NCI-H82 treated with DMSO at 0.1 percent for 48 hours (cell line): ENCODE data around the gene ELAVL2.
A peak's percentile ranks its signal among the peaks of the same experiment; 100 is the strongest.

Source experiments
- DNase-seq: peaks from one replicate; lab custom pipeline; 2025; ENCODE audit not compliant: unreplicated experiment; lab: John Stamatoyannopoulos, UW

ELAVL2 gene

DNA sequence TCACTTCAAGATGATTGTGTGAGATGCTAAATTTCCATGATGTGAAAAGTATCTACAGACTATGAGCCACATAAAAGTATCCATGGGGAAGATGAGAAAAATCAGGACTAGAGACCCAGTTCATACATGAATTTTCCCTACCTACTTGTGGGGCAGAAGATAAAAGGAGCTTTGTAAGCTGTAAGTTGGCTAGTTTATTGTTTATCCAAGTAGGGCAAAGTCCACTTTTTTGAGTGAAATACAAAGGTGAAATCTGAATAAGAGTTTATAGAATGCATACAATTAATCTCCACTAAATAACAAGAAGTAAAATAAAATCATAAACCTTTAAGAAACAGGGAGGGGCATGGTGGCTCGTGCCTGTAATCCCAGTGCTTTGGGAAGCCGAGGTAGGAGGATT is 160.4 kb downstream of the ELAVL2 start:
- no peak for DNase-seq

DNA sequence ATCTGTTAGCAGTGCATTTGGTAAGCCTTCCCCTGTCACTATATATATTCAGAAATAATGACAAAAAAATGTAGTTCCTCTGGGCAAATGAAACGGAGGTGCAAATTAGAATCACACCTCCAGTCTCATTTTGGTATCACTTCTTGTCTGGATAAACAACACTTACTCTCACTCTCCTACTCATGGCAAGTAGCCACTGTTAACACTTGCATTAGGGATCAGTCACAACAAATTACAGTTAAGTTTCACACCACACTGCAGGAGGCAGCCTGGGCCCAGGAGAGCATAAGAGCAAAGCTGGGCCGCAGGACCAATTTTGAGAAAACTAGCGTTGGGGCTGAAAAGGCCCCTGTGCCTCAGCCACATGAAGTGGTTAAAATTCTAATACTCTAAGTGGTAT is 161.0 kb downstream of the ELAVL2 start:
- DNase-seq, result no peak

DNA sequence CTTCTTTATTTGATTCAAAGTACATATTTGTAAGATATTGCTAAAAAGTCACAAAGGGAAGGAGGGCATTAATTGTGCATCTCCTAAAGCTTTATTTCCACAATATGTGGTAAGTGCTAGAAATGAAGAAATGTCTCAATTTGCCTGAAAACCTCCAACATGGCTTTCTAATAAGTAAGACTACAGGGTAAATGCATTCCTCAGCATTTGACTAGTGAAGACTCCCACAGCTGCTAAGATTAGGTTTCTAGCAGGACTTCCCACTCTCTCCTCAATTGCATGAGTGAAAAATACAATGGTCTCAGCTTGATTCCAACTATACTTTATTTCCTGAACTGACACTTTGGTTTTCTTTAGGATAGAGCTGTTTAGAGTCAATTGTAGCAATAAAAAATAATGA is 162.1 kb downstream of the ELAVL2 start:
- DNase-seq, result no peak

DNA sequence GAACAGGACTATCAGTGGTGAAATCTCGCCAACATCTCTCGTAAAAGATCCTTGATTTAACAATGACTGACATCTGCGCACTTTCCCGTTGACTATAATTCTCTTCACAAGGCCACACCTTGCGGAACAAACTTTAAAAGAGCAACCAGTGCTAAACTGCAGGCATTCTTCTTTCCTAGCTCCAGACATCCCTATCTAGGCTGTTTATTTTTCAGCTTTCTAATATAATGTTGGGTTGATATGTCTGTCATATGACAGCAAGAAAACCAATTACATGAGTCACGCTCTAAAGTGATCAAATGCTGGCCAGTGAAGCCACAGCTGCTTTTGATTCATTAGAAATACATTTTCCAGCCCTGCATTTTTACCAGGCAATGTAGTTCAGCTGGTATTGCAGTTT is 162.5 kb downstream of the ELAVL2 start:
- no peak for DNase-seq

DNA sequence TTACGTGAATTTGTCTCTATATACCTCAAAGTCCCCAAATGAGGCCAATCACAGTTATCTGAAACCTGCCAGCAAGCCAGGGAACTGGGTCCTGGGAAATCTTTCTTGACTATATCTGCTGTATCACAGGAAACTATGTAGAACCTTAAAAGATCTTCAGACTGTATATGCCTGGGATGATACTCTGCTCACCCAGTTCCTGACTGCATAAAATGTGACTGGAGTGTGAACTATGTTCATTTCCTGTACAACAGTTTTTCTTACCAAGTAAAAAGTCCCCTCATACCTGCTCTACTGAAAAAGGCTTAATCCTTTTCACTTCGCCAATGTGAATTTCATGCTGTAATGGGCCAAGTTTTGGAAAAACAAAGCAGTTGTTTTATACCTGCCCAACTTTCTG is 162.9 kb downstream of the ELAVL2 start:
- DNase-seq, result no peak

DNA sequence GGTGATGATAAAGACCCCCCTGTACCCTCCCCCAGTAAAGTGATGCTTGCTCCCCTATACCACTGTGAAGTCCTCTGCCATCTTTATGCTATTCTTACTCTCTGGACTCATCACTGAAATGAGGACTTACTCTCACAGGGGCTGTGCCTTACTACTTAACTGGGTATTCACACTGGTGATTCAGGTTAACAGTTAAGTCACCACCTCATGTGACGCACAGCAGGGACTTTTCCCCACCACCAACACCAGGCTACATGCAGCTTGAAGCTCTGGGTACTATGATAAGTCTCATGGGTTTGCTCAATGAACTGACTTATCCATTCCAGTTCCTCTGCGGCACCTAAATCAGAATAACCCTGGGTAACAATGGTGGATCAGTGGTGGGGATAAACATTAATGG is 163.7 kb downstream of the ELAVL2 start:
- DNase-seq, result no peak

DNA sequence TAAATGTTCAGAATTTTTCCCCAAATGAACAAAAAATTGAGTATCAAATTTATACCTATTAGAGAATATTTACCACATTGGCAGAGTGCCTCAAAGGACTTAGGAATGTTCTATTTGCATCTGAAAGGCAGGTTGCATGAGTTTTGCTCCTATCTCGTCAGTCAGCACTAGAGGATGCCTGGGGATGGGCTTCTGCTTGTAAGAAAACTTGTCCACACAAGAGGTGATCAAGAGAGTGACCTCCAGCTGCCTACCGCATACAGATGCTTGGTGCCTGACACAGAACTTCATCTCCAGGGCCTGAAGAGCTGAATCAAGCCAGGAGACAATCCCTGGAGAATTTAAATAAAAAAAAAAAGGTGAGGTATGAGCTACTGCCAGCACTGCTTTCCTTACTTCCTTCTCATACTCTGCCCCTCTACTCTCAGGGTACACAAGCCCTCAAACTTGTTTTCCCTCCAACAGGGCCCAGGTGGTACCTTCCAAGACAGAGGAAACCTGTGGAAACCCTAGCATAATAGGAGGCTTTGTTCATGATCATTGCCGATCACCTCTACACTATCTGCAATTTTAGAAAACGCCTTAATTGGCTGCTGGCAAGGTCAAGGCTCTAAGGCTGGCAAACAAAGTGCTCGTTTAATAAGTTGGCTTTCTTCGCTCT is 166.6 kb downstream of the ELAVL2 start:
- DNase-seq, result no peak

DNA sequence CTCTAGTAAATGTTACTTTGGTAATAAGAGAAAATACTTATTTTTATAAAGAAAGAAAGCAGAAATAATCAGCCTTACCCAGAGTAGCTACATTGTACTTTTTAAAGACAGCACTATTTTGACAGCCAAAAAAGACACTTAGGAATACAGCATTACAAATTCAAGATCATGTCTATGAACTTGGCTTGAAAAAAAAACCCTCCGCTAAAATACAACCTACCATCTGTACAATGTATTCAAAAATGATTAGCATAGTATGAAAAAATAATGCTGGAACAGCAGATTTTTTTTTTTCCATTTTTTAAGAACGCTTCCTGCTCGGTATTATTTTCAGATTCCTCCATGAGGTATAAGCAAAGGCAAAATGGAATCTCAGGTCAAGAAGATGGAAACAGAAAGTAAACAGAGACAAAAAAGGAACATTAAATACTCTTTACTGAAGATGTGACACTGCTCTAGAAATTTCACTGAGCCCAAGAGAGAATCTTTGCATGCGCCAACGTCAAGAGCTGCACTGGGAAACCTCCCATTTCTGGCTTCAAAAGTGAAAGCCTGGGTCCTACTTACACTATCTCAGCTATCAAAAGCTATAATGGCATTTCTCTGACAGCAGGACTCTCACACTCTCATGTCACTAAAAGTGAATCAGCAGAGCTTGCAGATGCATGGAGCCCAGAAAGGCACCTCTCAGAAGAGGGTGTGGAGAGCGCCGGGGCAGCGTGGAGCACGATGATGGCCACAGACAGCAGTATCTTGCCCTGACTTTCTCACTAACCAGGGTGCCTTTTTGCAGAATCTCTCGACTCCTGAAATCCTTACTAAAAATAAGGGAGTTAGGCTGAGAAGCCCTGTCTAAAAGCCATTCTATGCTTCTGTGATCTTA is 167.4 kb downstream of the ELAVL2 start:
- DNase-seq, result no peak

DNA sequence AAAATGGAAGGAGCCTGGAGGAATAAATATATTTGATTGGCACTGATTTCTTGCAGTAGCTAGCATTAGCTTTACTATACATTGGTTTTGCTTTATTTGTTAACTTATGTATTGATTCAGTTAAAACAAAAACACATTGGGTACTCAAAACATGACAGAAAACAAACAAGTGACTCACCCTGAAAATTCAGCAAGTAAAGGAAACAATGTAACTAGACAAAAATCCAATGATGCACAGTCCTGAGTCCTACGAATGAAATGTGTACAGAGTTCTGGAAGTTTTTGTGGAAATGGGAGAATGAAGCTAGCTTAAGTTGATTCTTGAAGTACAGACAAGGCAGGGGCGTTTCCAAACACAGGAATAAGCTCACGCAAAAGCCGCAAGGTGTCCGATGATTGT is 175.0 kb downstream of the ELAVL2 start:
- DNase-seq, result no peak

DNA sequence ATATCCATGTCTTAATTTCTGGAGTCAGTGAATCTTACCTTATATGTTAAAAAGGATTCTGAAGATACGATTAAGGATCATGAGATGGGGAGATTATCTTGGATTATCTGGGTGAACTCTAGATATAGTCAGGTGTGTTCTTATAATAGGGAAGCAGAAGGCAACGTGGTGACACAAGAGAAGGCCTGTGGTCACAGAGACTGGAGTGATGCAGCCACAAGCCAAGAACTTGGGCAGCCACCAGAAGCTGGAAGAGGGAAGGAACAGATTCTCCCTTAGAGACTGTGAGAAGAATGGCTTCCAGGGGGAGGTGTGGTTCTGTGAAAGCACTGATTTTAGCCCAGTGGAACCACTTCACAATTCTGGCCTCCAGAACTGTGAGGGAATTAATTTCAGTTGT is 177.4 kb downstream of the ELAVL2 start:
- peak; percentile 7 for DNase-seq

DNA sequence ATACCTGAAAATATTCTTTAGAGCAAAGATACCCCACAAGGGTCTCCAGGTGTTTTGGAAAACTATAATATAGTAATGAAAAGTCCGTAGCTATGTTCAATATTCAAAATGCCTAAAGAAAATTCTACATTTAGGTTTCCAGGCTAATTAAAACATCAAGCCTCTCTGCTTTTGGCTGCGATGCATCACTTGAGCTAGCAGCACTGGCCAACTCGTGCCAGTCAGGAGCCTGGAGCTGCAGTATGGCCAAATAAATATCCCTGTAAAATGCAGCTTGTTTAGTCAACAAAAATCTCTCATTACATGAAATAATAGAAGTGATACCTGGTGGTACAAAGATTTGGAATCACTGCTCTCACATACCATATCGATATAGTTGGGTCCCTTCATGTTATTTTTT is 181.1 kb downstream of the ELAVL2 start:
- DNase-seq, result no peak

DNA sequence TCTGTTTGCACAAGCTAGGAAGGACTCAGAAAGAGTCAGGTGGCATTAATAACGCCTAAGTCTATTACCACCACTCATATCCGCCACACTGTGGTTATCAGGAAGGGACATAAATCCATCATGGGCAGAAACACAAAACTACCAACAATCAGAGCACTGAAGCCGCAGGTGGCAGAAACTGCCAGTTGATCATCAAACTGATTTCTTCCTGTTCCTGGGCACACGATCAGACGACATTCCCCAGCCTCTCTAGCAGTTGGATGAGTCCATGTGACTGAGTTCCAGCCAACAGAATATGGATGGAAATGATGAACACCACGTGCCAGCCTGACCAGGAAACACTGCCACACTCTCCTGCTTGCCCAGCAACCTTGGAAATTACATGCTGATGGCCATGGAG is 181.7 kb downstream of the ELAVL2 start:
- DNase-seq, result no peak

DNA sequence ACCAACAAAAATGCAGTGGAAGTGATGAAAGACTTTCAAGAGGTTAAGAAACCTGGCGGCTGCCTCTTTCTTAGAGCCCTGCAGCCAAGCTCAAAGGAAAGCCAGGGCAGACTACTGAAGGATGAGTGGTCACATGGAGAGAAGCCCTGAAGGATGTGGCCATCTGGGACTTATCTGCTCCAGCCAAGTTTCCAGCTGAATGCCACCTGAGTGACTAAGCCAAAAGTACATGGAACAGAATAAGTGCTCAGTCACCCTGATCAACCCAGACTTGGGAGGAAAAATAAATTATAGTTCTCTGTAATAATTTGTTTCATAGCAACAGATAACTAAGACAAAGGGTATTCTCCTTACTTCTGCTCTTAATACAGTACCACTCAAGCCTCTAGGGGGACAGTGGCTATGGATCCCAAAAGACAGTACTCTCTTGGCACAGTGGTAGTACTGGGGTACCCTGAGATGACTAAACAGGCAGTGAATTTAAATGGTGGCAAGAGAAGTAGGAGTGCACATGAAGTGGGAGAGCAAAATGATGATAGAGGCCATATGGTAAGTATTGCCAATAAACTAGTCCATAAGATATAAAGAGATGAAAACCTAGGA is 182.3 kb downstream of the ELAVL2 start:
- no peak for DNase-seq
